LNCaP clone FGC (cell line): ENCODE measurements around the gene LBX2.

ENCODE experiments used
- DNase-seq: peaks from one replicate; pipeline ENCODE4 v3.0.0-alpha.2; 2011; ENCODE audit warnings: low read depth
- H3K4me3 ChIP-seq: 2 replicates; pipeline ENCODE4 v1.5.1; 2011; ENCODE audit warnings: mild to moderate bottlenecking, low read depth, low read length, control low read depth
- CTCF ChIP-seq: IDR thresholded peaks from 2 replicates; pipeline ENCODE4 v1.5.1; 2012; ENCODE audit warnings: mild to moderate bottlenecking; ENCODE audit not compliant: control insufficient read depth, insufficient read depth; ENCODE audit errors: extremely low read depth

LBX2 gene

GRCh38 chr2:74515981-74516633 lies 16.7 kb upstream of the LBX2 start:
- no peak for TF ChIP-seq CTCF
- DNase-seq, result no peak
- H3K4me3 ChIP-seq, result no peak overlapping the region

- no peak for TF ChIP-seq CTCF
- no peak for DNase-seq
- H3K4me3 ChIP-seq, result no peak overlapping the region
Measured at GRCh38 chr2:74515271-74515980, 16.0 kb upstream of the LBX2 start.

GRCh38 chr2:74514368-74515270 lies 15.2 kb upstream of the LBX2 start, which contains the start of gene TLX2:
Gene TLX2 (plus strand): TSS chr2:74514450. CDS start chr2:74514807, 357 bp downstream.
- TF ChIP-seq CTCF, result no peak
- DNase-seq, result no peak
- H3K4me3 ChIP-seq, result no peak within 1 kb of the TSS

- H3K4me3 ChIP-seq, result no peak overlapping the region
- no peak for TF ChIP-seq CTCF
- no peak for DNase-seq
Measured at GRCh38 chr2:74513605-74514367, 14.4 kb upstream of the LBX2 start.

- no peak for DNase-seq
- no peak for TF ChIP-seq CTCF
Measured at GRCh38 chr2:74512744-74513604, 13.6 kb upstream of the LBX2 start.

More at GRCh38 chr2:74512744-74513604, 13.6 kb upstream of the LBX2 start:
- no peak overlapping the region for H3K4me3 ChIP-seq
